IPS-18c (cell line): ENCODE measurements around the gene SH3PXD2A.
"Not testable (repeated sequence)": the region's sequence is repeated elsewhere in the genome, so short reads cannot be mapped to it uniquely, and the experiment has no call there.

Source experiments
- H3K4me3 ChIP-seq: 2 replicates; pipeline ENCODE4 v1.7.0; 2013; ENCODE audit warnings: low read depth, mild to moderate bottlenecking, low read length, moderate library complexity; ENCODE audit not compliant: insufficient read depth
- H3K9me3 ChIP-seq: one replicate; pipeline ENCODE4 v1.6.1; 2013; ENCODE audit warnings: mild to moderate bottlenecking, low read length, moderate library complexity; ENCODE audit not compliant: control insufficient read depth, insufficient read depth

SH3PXD2A gene

GRCh38 chr10:103739039-103739764 is 116.2 kb downstream of the SH3PXD2A start:
- H3K9me3 ChIP-seq, result no peaks in the 10 kb centered on the region
- no peak overlapping the region for H3K4me3 ChIP-seq

- no peak overlapping the region for H3K4me3 ChIP-seq
These were observed 117.5 kb downstream of the SH3PXD2A start for GRCh38 chr10:103737735-103738367.

GRCh38 chr10:103736763-103737162 is 118.6 kb downstream of the SH3PXD2A start:
- H3K4me3 ChIP-seq, result no peak overlapping the region
- H3K9me3 ChIP-seq, result no peaks in the 10 kb centered on the region

More at GRCh38 chr10:103737735-103738367, 117.5 kb downstream of the SH3PXD2A start:
- no peaks in the 10 kb centered on the region for H3K9me3 ChIP-seq

- H3K4me3 ChIP-seq, result no peak overlapping the region
These were observed 119.3 kb downstream of the SH3PXD2A start for GRCh38 chr10:103736044-103736443.

GRCh38 chr10:103734731-103735130 is 120.6 kb downstream of the SH3PXD2A start:
- H3K4me3 ChIP-seq, result no peak overlapping the region
- H3K9me3 ChIP-seq, result no peaks in the 10 kb centered on the region

More at GRCh38 chr10:103736044-103736443, 119.3 kb downstream of the SH3PXD2A start:
- no peaks in the 10 kb centered on the region for H3K9me3 ChIP-seq

- H3K9me3 ChIP-seq, result no peaks in the 10 kb centered on the region
- H3K4me3 ChIP-seq, result no peak overlapping the region
These were observed 122.3 kb downstream of the SH3PXD2A start for GRCh38 chr10:103733045-103733419.

GRCh38 chr10:103732339-103733044 is 122.9 kb downstream of the SH3PXD2A start:
- no peak overlapping the region for H3K4me3 ChIP-seq
- peaks cover 2% of the 10 kb centered on the region for H3K9me3 ChIP-seq

- no peak overlapping the region for H3K4me3 ChIP-seq
- peaks cover 3% of the 10 kb centered on the region for H3K9me3 ChIP-seq
These were observed 123.6 kb downstream of the SH3PXD2A start for GRCh38 chr10:103731609-103732270.

GRCh38 chr10:103731026-103731425 is 124.3 kb downstream of the SH3PXD2A start:
- H3K4me3 ChIP-seq, H3K9me3 ChIP-seq: not testable (repeated sequence)

- Histone ChIP-seq H3K4me3 (no peak overlapping the region), H3K9me3 (peaks cover 3% of the 10 kb centered on the region)
These were observed 125.5 kb downstream of the SH3PXD2A start for GRCh38 chr10:103729851-103730250.

GRCh38 chr10:103727991-103728689 is 127.2 kb downstream of the SH3PXD2A start:
- peaks cover 3% of the 10 kb centered on the region for H3K9me3 ChIP-seq

GRCh38 chr10:103727546-103727963 is 127.8 kb downstream of the SH3PXD2A start:
- peaks cover 3% of the 10 kb centered on the region for H3K9me3 ChIP-seq

More at GRCh38 chr10:103727991-103728689, 127.2 kb downstream of the SH3PXD2A start:
- no peak overlapping the region for H3K4me3 ChIP-seq

GRCh38 chr10:103726637-103727036 is 128.7 kb downstream of the SH3PXD2A start:
- Histone ChIP-seq H3K9me3 (peaks cover 3% of the 10 kb centered on the region), H3K4me3 (no peak overlapping the region)

More at GRCh38 chr10:103727546-103727963, 127.8 kb downstream of the SH3PXD2A start:
- no peak overlapping the region for H3K4me3 ChIP-seq

GRCh38 chr10:103725242-103725641 is 130.1 kb downstream of the SH3PXD2A start:
- Histone ChIP-seq H3K9me3 (peaks cover 3% of the 10 kb centered on the region), H3K4me3 (no peak overlapping the region)

- Histone ChIP-seq H3K9me3 (peaks cover 3% of the 10 kb centered on the region), H3K4me3 (no peak overlapping the region)
These were observed 130.6 kb downstream of the SH3PXD2A start for GRCh38 chr10:103724771-103725170.

- H3K9me3 ChIP-seq, result peaks cover 3% of the 10 kb centered on the region
- no peak overlapping the region for H3K4me3 ChIP-seq
These were observed 131.3 kb downstream of the SH3PXD2A start for GRCh38 chr10:103724074-103724473.

- Histone ChIP-seq H3K4me3 (no peak overlapping the region), H3K9me3 (peaks cover 3% of the 10 kb centered on the region)
These were observed 131.8 kb downstream of the SH3PXD2A start for GRCh38 chr10:103723557-103723956.
